Hematopoietic multipotent progenitor cell (in vitro differentiated cells): ENCODE data around the gene ADAM21. TPM values are rescaled to one million over a fixed set of nuclear protein-coding genes. Genes with fewer than 3 reads are reported as not detected.
A peak's percentile ranks its signal among the peaks of the same experiment; 100 is the strongest.
"Not testable (repeated sequence)": the region's sequence is repeated elsewhere in the genome, so short reads cannot be mapped to it uniquely, and the experiment has no call there.

ENCODE experiments used
- DNase-seq, 3 donors: peaks; one replicate each; pipeline ENCODE4 v3.0.0-alpha.2; 2011 to 2015; ENCODE audit warnings: low read depth in 2 of 3, low spot score in 2 of 3
- total RNA-seq: library from RNA; depleted of rRNA; stranded (reverse); fragments of >200 nt; gene quantifications from one replicate; pipeline ENCODE4 v1.2.3, GENCODE V29; 2012

ADAM21 gene
- total RNA-seq, result 0.27 TPM

DNA sequence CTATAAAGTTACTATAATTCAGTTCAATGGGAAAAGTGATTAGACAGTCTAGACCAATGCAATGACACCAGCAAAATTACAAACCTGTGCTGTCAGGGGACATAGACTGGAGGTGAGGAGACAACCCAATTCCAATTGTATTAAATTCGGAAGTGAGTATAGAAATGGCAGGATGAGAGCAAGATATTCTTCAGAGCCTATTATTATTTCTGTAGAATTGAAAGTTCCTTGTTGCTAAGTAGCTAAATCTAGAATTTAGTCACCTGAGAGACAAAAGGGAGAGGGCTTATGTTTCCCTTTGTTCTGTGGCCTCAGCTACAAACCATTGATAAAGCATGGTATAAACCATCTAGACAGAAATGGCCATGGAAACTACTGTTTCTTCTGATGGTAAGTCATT is at the start of gene ADAM21:
Gene ADAM21 (plus strand): TSS at position 301 of the 400 bp plus-strand sequence. CDS start 5,326 bp downstream, outside the sequence.
- no peak for DNase-seq

GRCh38 chr14:70403335-70403734 is 48.6 kb upstream of the ADAM21 start:
- DNase-seq, result peak in 2 of 3 donors; percentile 4

DNA sequence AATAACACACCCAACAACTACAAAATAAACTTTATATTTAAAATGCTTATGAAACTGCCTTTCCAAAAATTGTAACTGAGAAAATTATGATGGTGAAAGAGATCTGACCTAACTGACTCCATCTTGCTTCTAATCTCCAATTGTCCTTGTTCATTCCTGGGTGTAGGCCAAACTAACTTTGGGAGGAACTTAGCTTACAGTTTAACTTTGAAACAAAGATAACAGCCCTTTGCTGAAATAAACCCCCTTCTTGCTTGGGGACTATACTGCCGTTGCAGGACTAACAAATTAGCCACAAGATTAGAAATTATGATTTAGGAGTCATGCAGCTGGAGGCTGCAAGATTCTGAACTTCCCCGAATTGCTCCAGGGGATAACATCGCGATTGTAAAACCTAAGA is 45.8 kb upstream of the ADAM21 start:
- not testable (repeated sequence) for DNase-seq

DNA sequence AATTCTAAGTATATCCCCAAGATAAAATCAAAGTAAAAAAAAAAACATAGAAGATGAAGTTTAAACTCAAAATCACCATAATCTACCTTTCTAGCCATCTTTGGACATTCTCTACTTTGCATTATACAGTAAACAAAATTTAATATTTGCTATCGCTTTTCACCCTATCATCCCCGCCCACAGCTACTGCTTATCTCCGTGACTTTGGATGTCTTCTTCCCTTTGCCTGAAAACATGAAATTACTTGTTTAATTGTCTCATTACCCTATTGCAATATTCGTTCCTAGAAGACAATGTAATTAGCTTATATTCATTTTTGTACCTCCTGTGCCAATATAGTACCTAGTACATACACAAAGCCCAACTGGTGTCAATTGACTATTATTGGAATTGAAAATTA is 44.4 kb upstream of the ADAM21 start:
- DNase-seq, result no peak

DNA sequence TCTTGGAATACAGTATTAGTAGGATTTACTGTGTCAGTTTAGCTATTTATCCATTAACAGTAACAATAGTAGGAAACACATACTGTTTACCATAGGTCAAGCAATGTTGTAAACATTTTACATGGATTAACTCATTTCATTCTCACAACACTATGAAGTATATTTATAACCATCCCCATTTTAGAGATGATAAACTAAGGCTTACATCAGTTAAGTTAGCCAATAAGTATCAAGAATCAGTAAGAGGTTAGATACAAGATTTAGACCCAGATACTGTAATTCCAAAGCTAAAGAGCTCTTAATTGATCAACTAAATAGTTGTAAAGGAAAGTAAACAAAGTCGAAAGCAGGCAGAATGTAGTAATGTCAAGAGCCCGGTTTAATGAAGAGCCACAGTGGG is 36.2 kb upstream of the ADAM21 start:
- no peak for DNase-seq

DNA sequence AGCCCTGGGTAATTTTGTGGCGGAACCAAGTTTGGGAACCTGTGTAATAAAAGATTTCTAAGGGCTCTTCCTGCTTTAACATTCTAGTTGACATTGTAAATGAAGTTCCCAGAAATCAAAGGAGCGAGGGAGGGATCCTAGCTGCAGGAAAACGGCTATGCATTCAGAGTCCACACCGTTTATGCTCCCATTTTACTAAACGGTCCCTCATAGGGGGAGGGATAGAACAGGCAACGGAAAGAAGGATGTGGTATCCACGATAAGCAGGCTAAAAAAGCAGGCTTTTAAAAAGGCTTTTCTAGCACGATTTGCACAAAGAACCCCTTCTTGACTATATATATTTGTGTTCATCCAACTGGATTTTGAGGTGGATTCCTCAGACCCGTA is 35.6 kb upstream of the ADAM21 start:
- DNase-seq, result peak in 1 of 3 donors; percentile 3

DNA sequence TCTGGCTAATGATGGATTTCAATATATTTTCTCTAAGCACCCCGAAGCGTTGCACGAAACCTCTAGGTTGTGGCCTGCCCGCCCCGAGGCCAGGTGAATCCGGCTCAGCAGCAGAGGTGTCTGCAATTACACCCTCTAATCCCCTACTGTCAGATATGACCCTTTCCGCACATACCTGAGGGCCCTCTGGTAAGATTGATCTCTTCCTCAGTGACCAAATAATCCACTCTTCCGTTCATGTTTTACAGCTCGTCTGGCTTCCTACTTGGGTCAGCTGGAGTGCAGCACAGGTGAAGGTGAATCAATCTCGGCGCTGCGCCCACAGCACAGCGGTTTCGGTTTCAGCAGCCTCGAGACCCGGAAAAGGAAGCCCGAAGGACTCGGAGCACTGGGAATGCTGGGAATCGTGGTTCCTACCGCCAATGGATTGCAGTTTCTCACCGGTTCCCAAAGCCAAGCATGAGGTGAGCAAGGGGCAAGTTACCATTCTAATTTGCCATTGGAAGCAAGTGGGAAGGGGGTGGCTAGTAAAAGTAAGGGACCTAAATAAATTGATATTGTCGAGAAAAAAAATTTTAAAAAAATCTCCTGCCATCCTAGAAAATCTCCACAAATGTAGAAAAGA is 35.1 kb upstream of the ADAM21 start, which contains the start of gene SYNJ2BP:
Gene SYNJ2BP (minus strand): TSS at position 366 of the 625 bp plus-strand sequence. CDS start 127 bp downstream, at position 239.
- peak; percentile 19 to 43 (median 39) for DNase-seq

DNA sequence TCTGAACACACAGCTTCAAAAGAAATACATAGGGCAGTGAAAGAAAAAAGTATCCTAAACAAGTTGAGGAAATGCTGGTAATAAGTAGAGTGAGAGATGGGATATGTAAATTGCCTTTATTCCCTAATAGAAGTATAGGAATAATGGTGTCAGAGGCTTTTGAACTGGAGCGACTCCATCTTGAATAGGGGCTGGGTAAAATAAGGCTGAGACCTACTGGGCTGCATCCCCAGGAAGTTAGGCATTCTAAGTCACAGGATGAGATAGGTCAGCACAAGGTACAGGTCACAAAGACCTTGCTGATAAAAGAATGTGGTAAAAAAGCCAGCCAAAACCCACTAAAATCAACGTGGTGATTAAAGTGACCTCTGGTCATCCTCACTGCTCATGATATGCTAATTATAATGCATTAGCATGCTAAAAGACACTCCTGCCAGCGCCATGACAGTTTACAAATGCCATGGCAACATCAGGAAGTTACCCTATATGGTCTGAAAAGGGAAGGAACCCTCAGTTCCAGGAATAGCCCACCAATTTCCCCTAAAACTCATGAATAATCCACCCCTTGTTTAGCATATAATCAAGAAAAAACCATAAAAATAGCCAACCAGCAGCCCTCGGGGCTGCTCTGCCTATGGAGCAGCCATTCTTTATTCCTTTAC is 32.6 kb upstream of the ADAM21 start:
- not testable (repeated sequence) for DNase-seq

GRCh38 chr14:70422538-70422937 is 29.4 kb upstream of the ADAM21 start:
- DNase-seq, result no peak

GRCh38 chr14:70425354-70425753 is 26.6 kb upstream of the ADAM21 start:
- peak in 2 of 3 donors; percentile 44 to 91 for DNase-seq

DNA sequence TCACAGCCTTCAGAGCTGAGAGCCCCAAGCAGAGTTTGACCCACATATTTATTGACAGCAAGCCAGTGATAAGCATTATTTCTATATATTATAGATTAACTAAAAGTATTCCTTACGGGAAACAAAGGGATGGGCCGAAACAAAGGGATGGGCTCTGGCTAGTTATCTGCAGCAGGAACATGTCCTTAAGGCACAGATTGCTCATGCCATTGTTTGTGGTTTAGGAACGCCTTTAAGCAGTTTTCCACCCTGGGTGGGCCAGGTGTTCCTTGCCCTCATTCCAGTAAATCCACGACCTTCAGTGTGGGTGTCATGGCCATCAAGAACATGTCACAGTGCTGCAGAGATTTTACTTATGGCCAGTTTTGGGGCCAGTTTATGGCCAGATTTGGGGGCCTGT is 25.4 kb upstream of the ADAM21 start:
- not testable (repeated sequence) for DNase-seq

DNA sequence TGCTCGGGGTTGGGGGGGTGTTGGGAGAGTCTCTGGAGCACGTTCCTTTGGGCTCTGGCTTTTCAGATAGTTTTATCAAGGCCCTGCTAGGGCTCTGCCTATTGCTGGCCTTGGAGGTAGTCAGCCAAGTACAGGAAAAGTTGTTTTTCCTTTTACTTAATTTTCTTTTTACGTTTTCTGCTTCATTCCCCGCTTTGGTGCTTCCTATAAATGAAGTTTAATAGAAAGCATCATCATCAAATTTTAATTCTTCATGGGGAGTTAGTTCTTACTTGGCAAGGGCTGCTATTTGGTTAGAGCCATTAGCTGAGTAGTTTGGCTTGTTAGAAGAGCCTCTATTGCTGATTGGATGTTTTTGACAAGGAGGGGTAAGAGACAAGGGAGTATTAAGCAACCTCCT is 15.1 kb upstream of the ADAM21 start:
- DNase-seq, result no peak

DNA sequence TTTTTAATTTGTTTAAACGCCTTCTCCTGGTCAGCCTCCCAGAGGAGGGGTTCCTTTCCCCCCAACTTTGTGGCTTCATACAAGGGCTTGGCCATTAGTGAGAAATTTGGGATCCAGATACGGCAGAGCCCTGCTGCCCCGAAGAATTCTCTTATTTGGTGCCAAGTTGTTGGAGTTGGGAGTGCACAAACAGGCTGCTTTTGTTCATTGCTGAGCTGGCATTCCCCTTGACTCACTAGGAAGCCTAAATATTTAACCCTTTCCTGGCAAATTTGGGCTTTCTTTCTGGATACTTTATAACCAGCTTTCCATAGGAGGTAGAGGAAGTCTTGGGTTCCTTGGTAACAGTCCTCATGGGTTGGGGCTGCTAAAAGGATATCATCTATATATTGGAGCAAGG is 10.3 kb upstream of the ADAM21 start:
- DNase-seq, result no peak

DNA sequence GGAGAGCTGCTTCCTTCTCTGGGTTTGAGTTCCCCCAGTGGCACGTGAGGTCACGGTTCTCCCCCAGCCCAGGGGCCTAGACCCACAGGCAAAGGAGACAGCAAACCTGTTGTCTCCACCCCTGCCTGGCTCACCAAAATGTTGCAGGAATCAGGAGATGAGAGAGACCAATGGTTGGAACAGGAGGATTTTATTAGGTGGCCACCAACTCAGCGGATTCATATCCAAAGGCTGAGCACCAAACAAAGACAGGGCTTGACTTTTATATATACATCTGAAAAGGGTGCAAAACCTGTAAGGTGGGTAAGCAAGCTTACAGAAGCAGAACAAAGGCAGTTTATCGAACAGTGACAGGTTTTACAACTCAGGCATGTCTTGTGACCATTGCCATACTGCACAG is 9.2 kb upstream of the ADAM21 start:
- peak in 1 of 3 donors; percentile 5 for DNase-seq

DNA sequence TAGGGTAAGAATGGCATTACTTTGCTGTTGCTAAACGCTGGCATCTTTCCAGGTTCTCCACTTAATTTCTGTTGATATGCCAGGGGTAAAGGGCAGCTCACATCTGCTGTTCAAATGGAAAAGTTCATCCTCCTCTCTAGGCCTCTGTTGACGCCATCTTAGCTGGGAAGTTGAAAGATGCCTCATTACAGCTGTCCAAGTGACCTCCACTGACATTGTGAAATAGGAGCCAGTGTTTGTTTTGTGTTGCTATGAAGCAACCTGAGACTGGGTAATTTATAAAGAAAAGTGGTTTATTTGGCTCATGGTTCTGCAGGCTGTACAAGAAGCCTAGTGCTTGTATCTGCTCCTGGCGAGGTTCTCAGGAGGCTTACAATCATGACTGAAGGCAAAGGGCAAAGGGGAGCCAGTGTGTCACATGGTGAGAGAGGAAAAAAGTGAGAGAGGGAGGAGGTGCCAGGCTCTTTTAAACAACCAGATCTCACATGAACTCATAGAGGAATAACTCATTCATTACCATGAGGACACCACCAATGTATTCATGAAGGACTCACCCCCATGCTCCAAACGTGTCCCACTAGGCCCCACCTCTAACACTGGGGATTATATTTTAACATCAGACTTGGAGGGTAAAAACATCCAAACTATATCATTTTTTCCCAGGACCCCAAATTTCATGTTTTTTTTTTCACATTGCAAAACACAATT is 3.2 kb upstream of the ADAM21 start:
- DNase-seq, result no peak

GRCh38 chr14:70454731-70455130 is 2.8 kb downstream of the ADAM21 start:
- peak in 1 of 3 donors; percentile 3 for DNase-seq

DNA sequence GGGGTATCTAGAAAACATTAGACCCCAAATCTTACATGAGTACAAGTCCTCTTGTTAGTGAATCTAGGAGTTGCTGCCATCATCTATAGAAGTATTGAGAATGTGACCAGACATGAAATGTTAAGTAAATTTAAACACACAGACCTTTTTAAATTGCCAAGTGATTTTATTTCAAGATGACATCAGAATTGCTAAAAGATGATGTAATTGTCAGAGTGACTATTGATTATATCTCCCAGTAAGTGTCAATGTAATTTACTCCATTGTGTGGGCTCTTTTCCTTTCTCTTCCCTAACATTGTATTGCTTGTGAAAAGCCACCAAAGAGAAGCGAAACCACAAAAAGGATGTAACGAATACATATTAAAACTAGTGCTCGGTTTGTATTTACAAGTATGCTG is 16.8 kb downstream of the ADAM21 start:
- no peak for DNase-seq

DNA sequence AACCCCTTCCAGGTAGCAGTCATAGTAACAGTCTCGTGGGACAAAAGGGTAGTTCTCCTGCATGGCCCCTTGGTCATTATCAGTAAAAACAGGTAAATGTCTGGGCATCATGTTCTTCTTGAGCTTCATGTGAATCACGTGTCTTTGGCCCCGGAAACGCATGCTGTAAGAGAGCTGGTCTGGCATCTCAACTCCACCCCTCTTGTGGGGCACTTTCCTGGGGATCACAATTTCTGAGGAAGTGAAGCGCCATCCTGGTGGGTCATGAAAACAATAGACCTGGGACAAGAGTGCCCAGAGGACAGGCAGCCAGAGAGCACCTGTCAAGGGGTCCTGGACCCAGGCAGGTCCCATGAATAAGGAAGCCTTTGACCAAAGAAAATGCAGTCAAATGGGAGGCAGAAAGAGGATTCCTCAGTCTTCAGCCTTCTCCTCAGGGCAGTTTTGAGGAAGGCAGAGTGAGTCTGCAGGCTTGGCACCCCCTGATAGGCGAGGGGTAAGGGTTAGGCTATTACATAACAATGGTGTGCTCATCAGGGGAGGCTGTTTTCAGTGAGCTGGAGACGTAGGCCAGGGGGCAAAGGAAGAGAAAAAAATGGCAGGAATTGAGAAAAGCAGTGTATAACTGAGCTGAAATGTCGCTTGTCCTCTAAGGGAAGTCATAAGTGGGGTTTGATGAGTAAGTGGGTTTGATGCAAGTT is 19.0 kb downstream of the ADAM21 start:
- DNase-seq, result not testable (repeated sequence)

- peak in 1 of 3 donors; percentile 40 for DNase-seq
Observed at GRCh38 chr14:70472253-70473159, 20.5 kb downstream of the ADAM21 start.

GRCh38 chr14:70473825-70474224 is 21.9 kb downstream of the ADAM21 start:
- no peak for DNase-seq
